Measurements from ENCODE around the gene OSBPL3.
A peak's percentile ranks its signal among the peaks of the same experiment; 100 is the strongest.

OSBPL3 gene

DNA sequence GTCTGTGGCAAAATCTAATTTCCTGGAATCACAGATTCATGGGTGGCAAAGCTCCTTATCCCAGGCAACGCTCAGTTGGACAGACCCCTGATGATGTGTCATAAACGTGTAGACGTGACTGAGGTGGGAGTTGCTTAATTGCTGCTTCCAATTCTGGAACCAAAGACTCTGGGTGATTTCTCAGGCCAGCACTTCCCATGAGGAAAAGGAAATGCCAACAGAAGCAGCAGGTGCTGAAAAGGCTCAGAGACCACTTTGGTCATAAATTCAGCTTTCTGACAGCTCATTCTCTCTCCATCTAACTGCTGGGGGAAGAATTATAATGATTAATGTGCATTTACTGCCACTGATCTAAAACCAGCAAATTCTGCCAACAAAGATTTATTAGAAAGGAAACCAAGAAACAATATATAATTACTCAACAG is 88.7 kb downstream of the OSBPL3 start:
- DNase-seq, result no peak

DNA sequence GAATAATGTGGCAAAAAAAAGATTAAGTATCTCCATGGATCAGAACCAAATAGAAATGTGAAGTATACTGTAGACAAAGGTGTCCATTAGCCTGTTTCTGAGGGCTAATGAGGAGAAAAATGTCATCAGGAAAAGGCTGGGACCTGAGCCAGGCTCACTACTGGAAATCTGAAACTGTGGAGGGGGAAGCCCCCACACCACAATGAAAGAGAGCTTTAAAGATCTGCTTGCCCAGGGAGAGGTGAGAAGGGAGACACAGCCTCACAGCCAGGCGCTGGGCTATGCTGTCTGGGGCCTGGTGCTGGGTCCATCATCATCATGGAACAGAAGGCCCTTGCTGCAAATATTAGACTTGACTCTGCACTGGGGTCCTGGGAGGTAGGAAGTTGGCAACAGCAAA is 90.4 kb downstream of the OSBPL3 start:
- DNase-seq, result no peak

DNA sequence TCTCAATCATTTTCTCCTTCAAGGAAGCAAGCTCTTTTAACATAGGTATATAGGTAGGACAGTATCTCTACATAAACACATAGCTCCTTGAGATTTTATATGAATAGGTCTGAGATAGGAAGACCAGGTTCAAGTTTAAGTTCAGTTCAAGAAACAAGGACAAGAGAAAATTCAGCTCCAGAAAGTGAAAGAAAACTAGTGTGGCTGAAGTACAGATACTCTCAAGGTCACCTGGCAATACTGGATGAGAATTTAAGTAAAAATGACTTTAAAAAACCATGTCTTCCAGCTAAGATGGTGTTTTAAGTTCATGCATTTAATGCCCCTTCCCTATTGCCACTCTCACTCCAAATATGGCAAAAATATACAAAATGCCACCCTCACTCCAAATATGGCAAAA is 91.3 kb downstream of the OSBPL3 start:
- DNase-seq, result no peak

DNA sequence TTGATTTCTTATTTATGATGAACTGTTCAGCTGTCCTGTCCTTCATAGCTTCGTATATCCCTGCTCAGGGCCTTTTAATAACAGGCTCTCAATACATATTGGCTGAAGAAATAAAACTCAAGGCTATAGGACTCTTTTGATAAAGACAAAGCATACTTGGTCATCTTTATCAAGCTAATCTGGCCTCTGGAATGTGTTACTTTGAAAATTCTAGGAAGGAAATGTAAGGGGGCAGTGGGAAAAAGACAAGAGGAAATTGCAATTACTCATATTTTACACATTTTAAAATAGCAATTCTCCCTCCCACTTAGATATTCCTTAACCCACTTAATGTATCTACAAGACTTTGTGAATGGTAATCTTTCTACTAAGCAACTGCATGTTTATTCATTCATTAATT is 94.3 kb downstream of the OSBPL3 start:
- no peak for DNase-seq

DNA sequence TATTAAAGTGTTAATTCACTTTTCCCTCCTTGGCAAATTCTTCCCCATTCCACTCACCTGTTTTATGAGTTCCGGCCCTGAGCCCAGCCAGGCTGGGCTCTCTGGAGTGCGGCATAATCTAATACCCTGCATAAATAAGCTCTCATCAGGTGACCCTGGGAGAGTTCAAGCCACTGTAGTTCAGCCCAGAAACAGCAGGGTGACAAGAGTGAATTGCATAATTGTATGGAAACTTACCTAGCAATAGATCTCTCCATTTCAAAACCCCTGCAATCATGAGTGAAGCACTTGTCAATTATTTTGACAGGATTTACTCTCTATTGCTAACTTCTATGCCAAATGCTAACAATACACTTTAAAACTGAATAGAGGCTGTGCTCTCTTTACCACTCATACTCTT is 94.7 kb downstream of the OSBPL3 start:
- no peak for DNase-seq

DNA sequence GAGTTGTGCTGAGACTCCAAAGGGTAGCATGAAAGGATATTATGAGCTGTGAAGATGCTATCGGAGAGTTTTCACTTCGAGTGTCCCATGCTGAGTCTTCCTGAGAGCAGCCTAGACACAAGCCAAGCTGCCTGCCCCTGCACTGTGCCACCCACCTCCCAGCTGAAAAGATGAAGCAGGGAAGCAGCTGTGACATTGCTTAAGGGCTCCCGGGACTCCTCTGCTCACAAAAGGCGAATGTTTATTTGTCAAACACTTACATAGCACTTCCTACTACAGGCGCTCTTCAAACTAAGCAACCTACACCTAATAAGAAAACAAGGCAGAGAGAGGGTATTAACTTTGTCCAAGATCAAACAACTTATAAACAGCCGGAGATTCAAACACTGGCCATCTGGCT is 95.6 kb downstream of the OSBPL3 start:
- peak; percentile 28 for DNase-seq

DNA sequence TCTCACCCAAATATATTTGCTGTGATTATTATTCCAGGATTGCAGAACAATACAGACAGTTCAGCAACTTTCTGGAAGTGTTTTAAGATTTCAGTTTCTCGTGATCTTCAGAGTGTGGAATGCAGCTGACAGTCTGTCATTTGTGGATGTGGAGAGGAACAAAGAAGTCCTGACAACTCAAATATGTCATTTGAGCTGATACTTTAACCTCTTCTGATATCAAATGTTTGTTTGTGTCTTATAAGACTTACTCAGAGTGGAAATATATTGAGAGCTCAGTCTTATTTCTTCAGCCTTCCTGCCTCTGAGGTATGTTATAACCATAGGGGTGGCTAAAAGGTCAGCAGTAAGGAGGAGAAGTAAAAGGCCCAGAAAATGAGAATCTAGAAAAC is 96.4 kb downstream of the OSBPL3 start:
- no peak for DNase-seq

DNA sequence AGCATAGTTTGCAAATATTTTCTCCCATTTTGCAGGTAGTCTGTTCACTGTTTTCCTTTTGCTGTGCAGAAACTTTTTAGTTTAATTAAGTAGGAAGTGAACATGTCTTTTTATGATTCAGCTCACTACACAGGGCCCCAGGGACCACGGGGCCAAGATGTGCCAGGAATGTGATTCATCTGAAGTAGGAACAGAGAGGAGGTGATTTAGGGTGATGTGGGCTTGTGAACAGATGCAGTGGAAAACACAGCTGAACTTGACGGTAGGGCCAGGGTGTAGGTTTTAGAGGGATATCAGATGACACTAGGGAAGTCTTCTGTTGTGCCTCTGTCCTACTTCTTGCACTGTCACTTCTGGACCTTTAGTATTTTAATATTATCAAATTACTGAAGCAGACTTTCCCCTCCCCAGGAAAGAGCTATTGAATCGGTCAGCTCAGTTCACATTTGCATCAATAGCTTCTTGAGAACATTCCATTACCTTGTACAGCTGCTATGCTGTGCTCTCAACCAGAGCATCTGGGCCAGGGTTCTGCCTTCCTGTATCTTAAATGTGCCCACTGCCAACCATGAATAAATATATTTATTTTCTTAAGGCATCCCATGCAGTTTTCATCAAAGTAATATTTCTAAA is 96.9 kb downstream of the OSBPL3 start:
- DNase-seq, result peak; percentile 36

DNA sequence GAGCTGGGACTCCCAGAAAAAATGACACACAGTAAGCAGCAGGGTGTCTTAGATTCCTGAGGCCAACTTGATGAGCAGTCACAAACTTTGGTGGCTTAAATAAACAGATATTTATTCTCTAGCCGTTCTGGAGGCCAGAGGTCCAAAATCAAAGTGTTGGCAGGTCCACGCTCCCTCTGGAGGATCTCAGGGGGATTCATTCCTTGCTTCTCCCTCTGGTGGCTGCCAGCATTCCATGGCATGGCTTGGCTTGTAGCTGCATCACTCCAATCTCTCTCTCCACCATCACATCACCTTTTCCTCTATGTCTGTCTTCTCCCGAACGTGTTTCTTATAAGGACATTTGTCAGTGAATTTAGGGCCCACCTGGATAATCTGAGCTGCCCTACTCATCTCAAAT is 98.4 kb downstream of the OSBPL3 start:
- no peak for DNase-seq

DNA sequence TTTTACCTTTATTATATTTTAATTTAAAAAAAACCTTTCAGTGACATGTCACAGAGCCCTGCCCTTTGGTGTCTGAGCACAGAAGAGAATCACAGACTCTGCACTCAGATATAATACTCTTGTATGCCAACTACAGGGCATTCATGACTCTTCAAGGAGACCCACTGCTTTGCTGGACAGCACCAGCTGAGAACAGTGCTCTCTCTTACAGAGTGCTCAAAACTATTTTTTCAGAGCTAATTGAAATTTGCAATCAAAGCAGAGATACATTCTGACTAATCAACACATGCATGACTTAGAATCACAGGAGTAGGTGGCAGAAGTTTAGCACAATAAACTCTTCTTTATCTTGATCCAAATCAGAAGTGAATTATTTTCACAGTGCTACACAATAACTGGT is 99.1 kb downstream of the OSBPL3 start:
- no peak for DNase-seq

DNA sequence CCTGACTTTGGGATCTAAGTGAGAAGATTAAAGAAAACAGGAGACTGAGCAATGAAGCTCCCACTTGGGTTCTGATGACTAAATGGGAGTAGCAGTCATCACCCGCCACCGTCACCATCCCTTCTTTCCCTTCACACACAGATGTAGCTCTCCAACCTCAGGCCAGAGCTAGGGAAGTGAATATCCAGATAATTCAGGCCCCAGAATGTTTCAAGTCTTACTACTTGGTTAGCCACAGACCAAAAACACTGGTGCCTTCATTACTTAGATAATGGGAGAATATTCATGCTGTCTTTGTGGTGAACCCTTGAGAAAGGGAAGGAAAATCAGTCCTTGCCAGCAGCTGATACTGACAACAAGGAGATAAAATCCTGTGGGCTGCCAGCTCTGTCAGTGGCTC is 100.7 kb downstream of the OSBPL3 start:
- DNase-seq, result no peak

DNA sequence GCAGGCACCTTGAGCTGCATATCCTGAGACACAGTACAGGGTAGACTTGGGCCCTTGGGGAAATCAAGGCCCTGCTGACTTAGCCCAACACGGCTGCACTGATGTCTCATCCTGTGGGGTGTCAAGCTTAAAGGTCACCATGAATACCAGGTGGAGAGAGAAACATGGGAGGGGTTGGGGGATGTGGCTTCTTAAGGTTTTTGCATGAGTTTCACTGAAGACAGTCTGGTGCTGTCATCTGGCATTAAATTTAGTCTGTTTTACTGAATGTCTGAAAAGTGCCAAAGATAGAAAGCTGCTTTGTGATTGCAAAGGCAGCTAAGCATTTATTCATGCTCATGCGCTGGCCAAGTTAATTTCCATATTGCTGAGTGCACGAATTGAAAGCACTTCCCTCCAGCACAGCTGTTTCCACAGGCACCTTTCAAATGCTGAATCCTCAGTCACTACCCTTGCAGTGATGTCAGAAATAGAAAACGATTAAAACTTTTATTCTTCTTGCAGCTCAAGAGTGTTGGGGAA is 102.1 kb downstream of the OSBPL3 start:
- no peak for DNase-seq

DNA sequence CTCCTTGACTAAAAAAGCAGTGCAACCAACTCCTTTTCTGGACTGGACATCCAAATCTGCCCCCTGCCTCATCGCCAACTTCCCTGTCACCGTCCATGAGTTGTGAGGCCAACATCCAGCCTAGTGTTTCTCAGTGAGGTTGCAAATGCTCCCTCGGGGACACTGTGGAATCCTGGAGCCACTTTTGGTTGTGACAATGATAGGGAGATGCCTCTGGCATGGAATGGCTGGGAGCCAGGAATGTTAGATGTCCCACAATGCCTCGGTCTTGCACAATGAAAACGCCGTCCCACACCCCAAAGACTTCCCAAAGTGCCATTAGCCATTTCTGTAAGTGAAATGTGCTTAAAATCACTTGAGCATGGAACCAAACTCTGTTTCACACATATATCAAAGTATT is 105.2 kb downstream of the OSBPL3 start:
- no peak for DNase-seq

DNA sequence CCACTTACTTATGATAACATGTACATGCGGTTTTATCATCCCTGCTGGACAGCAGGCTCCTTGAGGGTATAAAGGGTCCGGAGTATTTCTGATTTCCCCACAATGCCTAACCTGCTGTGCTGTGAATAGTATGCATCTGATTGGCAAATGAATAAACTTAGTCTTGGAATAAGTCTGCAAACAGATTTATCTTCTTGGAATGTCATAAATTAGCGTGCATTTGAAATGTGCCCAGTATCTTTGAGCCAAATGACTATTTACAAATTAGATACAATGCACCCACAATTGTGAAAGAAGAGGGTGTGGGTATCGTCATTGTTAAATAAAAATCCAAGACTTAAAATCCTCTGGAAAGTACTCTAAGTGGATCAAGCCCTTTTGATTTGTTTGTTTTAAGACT is 106.0 kb downstream of the OSBPL3 start:
- DNase-seq, result no peak

DNA sequence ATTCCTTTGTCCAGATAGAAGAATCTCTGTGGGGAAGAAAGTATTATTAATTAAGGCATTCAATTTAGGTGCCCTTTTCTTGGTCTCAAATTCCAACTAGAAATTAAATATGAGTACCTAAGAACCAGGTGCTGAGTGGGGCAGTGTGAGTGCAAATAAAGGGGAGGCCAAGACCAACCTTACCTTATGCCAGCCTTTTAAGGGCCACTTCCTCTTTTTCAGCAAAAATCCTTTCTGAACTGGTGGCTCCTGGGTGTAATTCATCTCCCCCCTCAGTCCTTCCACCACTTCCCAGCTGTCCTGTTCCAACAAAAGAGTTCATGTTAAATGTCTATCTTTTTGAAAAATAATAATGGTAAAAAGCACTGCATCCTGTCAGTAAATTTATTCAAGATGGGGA is 108.2 kb downstream of the OSBPL3 start:
- no peak for DNase-seq

DNA sequence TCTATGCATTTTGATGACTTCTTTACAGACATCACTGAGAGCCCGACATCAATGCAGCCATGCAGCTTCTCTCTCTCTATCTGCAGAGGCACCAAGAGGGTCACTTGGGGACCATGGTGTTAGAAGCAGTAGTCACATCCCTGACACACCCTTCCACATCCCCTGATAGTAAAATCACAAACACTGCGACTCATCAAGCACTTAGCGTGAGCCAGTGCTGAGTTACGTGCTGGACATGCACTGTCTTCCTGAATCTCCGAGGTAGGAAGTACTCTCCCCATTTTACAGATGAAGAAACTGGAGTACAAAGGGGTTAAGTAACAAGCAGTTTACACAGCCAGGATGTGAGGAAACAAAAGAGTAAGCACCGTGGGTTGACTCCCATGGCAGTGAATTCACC is 109.2 kb downstream of the OSBPL3 start:
- no peak for DNase-seq

DNA sequence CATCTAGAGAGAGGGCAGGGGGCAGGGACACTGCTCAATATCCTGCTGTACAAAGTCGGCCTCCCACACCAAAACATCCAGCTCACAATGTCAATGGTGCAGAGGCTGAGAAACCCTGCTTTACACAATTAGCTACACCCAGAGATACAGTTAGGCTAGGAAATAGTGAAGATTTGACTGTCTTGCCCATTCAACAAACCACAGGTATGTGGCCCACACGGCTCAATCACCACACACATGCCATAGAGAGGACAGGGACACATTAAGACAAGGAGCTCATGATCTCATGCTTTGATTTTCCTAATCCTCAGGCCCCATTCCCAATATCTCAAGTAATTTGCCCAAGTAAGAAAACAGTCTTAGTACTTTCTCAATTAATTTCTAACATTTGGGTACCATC is 110.4 kb downstream of the OSBPL3 start:
- DNase-seq, result no peak

DNA sequence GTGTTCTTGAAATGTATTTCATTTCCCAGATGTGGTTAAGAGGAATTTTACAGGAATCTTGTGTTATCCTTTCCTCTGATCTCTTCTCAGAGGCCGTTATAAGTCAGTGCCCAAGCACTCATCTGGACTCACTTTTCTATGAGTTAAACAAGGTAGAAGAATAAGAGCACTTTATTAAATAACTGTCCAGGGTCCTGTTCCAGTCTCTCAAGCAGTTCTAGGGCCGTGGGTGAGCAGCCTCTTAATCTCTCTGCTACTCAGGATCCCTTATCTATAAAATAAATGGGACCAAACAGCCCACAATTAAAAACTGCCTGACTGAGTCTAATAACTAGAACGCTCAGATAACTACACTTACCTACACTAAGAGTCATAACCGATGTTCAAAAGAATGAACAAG is 111.2 kb downstream of the OSBPL3 start:
- DNase-seq, result no peak

DNA sequence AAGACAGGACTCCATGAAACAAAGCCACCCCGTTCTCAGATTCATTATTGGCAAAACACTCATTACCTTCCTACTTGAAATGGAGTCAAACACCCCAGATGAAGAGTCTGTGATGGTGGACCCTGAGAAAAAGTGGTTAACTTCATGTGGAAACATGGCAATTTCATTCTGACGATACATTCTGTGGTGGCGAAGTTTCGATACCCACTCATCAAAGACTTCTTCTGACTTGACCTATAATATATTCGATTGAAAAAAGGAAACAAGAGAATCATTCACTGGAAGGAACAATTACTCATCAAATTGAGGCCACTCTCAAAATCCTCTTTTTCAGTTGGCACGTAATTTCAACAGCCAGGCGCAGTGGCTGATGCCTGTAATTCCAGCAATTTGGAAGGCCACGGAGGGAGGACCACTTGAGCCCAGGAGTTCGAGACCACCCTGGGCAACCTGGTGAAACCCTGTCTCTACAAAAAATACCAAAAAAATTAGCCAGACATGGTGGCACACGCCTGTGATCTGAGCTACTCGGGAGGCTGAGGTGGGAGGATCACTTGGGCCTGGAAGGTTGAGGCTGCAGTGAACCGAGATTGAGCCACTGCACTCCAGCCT is 113.9 kb downstream of the OSBPL3 start:
- DNase-seq, result no peak

DNA sequence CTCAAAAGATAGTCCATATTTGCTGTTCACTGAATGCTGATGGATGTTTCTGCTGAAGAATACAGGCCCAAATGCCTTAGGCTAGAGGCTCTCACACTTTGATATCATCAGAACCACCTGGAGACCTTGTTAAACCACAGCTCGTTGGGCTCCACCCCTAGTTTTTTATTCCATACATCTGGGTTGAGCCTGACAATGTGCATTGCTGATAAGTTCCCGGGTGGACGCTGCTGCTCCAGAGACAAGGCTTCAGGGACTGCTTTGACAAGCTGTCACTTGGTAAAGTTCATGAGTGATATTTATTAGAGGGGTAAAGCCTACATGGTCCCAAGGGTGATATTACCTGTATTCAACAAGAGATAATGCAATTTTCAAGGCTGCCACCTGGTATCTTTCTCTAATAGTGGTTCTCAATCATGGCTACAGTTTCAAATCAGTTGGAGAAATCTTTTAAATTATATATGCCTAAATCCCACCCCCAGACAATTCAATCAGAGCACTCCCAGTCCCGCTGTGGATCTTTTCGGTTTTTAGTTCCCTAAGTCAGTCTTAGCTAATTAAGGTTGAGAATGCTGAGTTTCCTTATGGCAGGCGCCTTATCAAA is 115.7 kb downstream of the OSBPL3 start:
- DNase-seq, result no peak

DNA sequence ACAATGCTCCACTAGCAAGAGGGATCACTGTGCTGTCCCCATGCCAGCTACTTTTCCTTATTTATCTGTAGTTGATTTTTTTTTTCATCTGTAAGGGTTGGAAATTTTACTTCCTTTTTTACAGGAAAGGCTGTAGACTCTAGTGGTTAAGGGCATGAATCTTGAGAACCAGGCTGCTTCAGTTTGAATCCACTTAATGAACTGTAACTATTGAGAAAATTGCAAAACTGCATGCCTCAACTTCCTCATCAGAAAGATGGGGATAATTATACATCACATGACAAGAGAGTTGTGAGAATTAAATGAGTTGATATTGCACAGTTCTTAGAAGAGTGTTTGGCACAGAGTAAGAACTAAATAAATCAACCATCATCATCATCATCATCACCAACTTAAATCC is 116.4 kb downstream of the OSBPL3 start:
- DNase-seq, result no peak

DNA sequence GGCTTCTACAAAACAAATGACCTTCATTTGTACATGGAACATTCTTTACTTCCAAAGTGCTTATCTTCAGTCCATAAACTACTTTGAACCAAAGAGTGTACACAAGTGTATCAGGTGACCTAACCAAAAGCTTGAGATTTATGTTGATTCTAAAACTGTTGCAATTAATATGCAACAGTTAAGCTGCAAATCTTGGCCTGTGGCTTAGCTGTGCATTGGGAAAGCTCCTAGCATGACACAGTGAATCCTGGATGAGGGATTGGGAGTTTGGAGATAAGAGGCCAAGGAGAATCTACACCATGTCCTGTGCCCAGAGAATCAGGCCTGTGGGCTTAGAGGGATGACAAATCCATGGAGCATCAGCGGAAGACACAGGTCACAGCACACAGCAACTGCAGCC is 117.5 kb downstream of the OSBPL3 start:
- no peak for DNase-seq

DNA sequence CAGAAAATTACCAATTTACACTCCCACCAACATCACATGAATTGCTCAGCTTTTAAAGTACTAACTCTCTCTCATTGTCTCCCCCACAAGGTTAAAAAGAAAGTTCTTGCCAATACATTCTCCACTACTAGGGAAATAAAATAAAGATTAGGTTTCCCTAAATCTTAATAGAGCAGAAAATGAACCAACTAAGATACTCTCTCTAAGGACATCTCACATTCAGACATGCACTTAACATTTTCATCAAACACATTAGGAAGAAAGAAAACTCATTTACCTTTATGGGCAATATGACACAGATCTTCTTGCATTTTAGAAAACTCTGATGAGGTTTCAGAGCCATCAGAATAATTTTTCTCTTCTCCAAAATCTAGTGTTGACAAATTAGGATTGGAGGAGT is 118.6 kb downstream of the OSBPL3 start:
- no peak for DNase-seq

DNA sequence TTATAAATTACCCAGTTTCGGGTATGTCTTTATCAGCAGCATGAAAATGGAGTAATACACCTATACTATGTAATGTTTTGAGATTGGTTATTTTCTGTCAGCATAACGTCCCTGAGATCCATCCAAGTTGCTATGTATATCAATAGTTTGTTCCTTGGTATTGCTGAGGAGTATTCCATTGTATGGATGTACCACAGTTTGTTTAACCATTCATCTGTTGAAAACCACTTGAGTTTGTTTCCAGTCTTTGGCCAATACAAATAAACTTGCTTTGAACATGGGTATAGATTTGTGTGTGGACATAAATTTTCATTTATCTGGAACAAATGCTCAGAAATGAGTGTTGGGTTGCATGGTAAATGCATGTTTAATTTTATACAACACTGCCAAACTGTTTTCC is 119.4 kb downstream of the OSBPL3 start:
- DNase-seq, result no peak

Data from retina (tissue), 1 donor.